K562 (cell line): ENCODE data around the gene NUP50. TPM values are rescaled to one million over a fixed set of nuclear protein-coding genes. Genes with fewer than 3 reads are reported as not detected.

ENCODE experiments used
- ATAC-seq: fragments of 200-7000 bp; cut with Tn5 transposase; 3 replicates; pipeline ENCODE4 v1.9.1; 2020; ENCODE audit warnings: moderate library complexity
- BruUV-seq: library from RNA; stranded (reverse); fragments of 400-500 nt; replicated peaks from 2 replicates; lab custom pipeline; 2021; lab: Mats Ljungman, UMichigan
- CTCF ChIA-PET: fragments of 300-600 bp; formaldehyde crosslinking; extraction: SDS; loops from one replicate; lab custom pipeline; 2021; ENCODE audit warnings: low intra/inter-chr PET ratio; lab: Yijun Ruan, JAX
- POLR2A ChIA-PET: fragments of 300-600, 350-650 bp; sonication (Branson Sonifier 250); formaldehyde crosslinking; extraction: SDS; loops from one replicate; lab custom pipeline; 2021; ENCODE audit warnings: antibody characterized with exemption, inconsistent platforms; lab: Yijun Ruan, JAX
- DNase-seq, 4 experiments: peaks; one replicate each; pipeline versions ENCODE4 v3.0.0 to v3.0.0-alpha.2; 2011 to 2018; ENCODE audit warnings: low spot score in 3 of 4, mixed read lengths in 3 of 4; ENCODE audit errors: extremely low read depth in 1 of 4
- FAIRE-seq: peaks from 2 replicates; lab custom pipeline; 2011; peaks lifted over from hg19 to GRCh38; lab: Jason Lieb, UNC
- H2AFZ ChIP-seq: 2 replicates; pipeline ENCODE4 v1.6.0; 2011; ENCODE audit warnings: low read depth, low read length, control low read depth, inconsistent platforms
- H3K27ac ChIP-seq: fragments of 200-600 bp; 3 replicates; pipeline ENCODE4 v1.8.0; 2011; ENCODE audit warnings: low read depth, mild to moderate bottlenecking, control low read depth, inconsistent platforms, low read length, moderate library complexity, mixed read lengths; ENCODE audit errors: extremely low read depth
- H3K27me3 ChIP-seq, 2 experiments: fragments of 300-600 bp in 1 of 2; 2 replicates in 1 of 2; 3 replicates in 1 of 2; pipeline versions ENCODE4 v1.6.0 to v1.8.0; 2011; ENCODE audit warnings: inconsistent platforms in 2 of 2, low read length in 2 of 2, mild to moderate bottlenecking in 1 of 2, mixed read lengths in 1 of 2, moderate library complexity in 1 of 2; ENCODE audit not compliant: control insufficient read depth in 2 of 2, insufficient read depth in 2 of 2
- H3K36me3 ChIP-seq: fragments of 300-600 bp; 3 replicates; pipeline ENCODE4 v1.8.0; 2011; ENCODE audit warnings: mild to moderate bottlenecking, low read length, inconsistent platforms; ENCODE audit not compliant: control insufficient read depth, insufficient read depth
- H3K4me1 ChIP-seq, 2 experiments: fragments of 200-600 bp in 1 of 2; replicated peaks in 1 of 2; 2 replicates in 1 of 2; 3 replicates in 1 of 2; pipeline versions ENCODE4 v1.5.1 to v1.8.0; 2011; ENCODE audit warnings: inconsistent platforms in 2 of 2, low read length in 2 of 2, mild to moderate bottlenecking in 1 of 2, mixed read lengths in 1 of 2, moderate library complexity in 1 of 2; ENCODE audit not compliant: control insufficient read depth in 2 of 2, insufficient read depth in 2 of 2
- H3K4me2 ChIP-seq: 2 replicates; pipeline ENCODE4 v1.6.1; 2011; ENCODE audit warnings: low read length, control low read depth, inconsistent platforms, mixed read lengths; ENCODE audit not compliant: insufficient read depth
- H3K4me3 ChIP-seq: fragments of 200-600 bp; sonication (generic), shearing (Covaris generic); 2 replicates; pipeline ENCODE4 v1.5.1; 2016; ENCODE audit warnings: control low read depth, inconsistent platforms
- H3K79me2 ChIP-seq: fragments of 200-600 bp; 3 replicates; pipeline ENCODE4 v1.8.0; 2011; ENCODE audit warnings: low read length, inconsistent platforms; ENCODE audit not compliant: control insufficient read depth, insufficient read depth
- H3K9ac ChIP-seq, 2 experiments: 2 replicates each; pipeline versions ENCODE4 v1.6.0 to v1.6.1; 2011; ENCODE audit warnings: low read depth in 2 of 2, low read length in 2 of 2, control low read depth in 1 of 2, inconsistent platforms in 1 of 2, mild to moderate bottlenecking in 1 of 2, mixed read lengths in 1 of 2; ENCODE audit not compliant: insufficient read depth in 1 of 2
- H3K9me1 ChIP-seq: one replicate; pipeline ENCODE4 v1.6.0; 2011; ENCODE audit warnings: inconsistent platforms, mild to moderate bottlenecking, low read length, moderate library complexity; ENCODE audit not compliant: control insufficient read depth, insufficient read depth
- H3K9me3 ChIP-seq: replicated peaks from 2 replicates; pipeline ENCODE4 v1.5.1; 2011; ENCODE audit warnings: low read depth, low read length, inconsistent platforms; ENCODE audit not compliant: control insufficient read depth, insufficient read depth
- H4K20me1 ChIP-seq: replicated peaks from 2 replicates; pipeline ENCODE4 v1.6.1; 2011; ENCODE audit warnings: low read length, inconsistent platforms, mixed read lengths; ENCODE audit not compliant: control insufficient read depth, insufficient read depth
- CEBPB ChIP-seq: fragments of 450-650 bp; IDR thresholded peaks from 2 replicates; pipeline ENCODE4 v1.6.1; 2016; ENCODE audit warnings: missing genetic modification characterization, missing compliant biosample characterization
- MBD2 ChIP-seq: sonication (generic); IDR thresholded peaks from 2 replicates; pipeline ENCODE4 v1.6.1; 2016; ENCODE audit warnings: low read depth, borderline replicate concordance
- POLR2B ChIP-seq: fragments of 450-650 bp; IDR thresholded peaks from 2 replicates; pipeline ENCODE4 v1.6.1; 2018; ENCODE audit warnings: low read depth; ENCODE audit not compliant: partially characterized antibody
- SUPT5H ChIP-seq: fragments of 450-650 bp; IDR thresholded peaks from 2 replicates; pipeline ENCODE4 v1.6.1; 2016
- WGBS: fragments of 100-300 bp; shearing (Covaris generic); methylation state at CpG from one replicate; pipeline ENCODE4 v1.1.6; 2016; ENCODE audit warnings: low coverage, mixed read lengths; ENCODE audit not compliant: insufficient coverage; ENCODE audit errors: missing lambda C conversion rate; 5-methylcytosine and 5-hydroxymethylcytosine counted together
- in situ Hi-C: fragments of 300-500 bp; cut with MboI; formaldehyde crosslinking; loops from 4 replicates; pipeline ENCODE4 v1.15.0; 2018; ENCODE audit warnings: inconsistent platforms, mixed read lengths
- intact Hi-C: fragments of 100-400 bp; cut with micrococcal nuclease; formaldehyde crosslinking; loops from 2 replicates; pipeline ENCODE4 v1.14.2; 2022
- polyA plus RNA-seq, 8 experiments: library from polyadenylated mRNA; depleted of rRNA in 4 of 8; stranded (reverse) in 5 of 8; unstranded in 3 of 8; fragments of >200 nt; fragmentation: Nextera tagmentation in 2 of 8; fragmentation: Illumina TruSeq in 1 of 8; extraction: Ambion mirVana in 2 of 8; extraction: Trizol in 1 of 8; gene quantifications; 2 replicates each; pipeline versions ENCODE4 v1.2.1 to v1.2.3, GENCODE V29; 2011 to 2014; ENCODE audit warnings: inconsistent platforms in 1 of 8, missing spikeins in 1 of 8
- total RNA-seq, 7 experiments: library from RNA; depleted of rRNA in 6 of 7; stranded (reverse); fragments of >200 nt in 6 of 7; fragmentation: Illumina TruSeq in 2 of 7; extraction: Trizol in 2 of 7; gene quantifications; 2 replicates each; pipeline versions ENCODE4 v1.2.1 to v1.2.3, GENCODE V29; 2011 to 2021; ENCODE audit warnings: low replicate concordance in 1 of 7
- TF ChIP-seq, protein P1 (sequence below): fragments of 450-650 bp; formaldehyde crosslinking; IDR thresholded peaks from 2 replicates; pipeline ENCODE4 v1.4.0; 2020; ENCODE audit warnings: mild to moderate bottlenecking

Gene NUP50
- total and polyA plus RNA-seq, 9 of the 15 experiments (the other 6 are each of a cell fraction or from before 2014, with no cell fraction given), result 23.8 to 83.7 (median 55.3) TPM

DNA sequence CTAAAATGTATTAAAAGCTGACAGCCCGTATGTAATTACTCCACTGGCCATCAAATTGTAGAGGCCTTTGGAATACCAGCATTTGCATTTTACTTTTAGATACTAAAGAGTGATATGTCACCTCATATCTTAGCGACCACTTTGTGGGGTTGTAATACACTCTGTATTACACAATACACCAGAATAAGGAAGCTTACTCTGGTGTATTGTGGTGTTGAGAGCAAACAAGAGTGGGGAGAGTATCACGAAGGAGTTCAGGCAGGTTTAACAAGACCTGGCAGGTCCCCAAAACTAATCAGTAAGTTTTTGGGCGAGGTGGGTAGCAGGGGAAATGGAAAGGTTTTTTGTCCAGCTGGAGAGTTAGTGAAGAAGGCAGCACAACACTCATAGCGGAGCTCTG lies 3.2 kb downstream of the NUP50 start:
- DNase-seq, result no peak
- 72% methylated on average over 5 of the region's 5 CpGs for WGBS
- Histone ChIP-seq H3K36me3 (peaks cover 64% of the 10 kb centered on the region), H4K20me1 (peaks cover 11% of the 10 kb centered on the region; the same call in 1 of the 2 replicates), H3K9me1 (no peaks in the 10 kb centered on the region), H3K9me3 (no peaks in the 10 kb centered on the region), H3K79me2 (peaks cover 74% of the 10 kb centered on the region), H3K9ac (no peak overlapping the region), H3K4me1 (peaks cover 10 to 13% of the 10 kb centered on the region in 2 experiments; a peak in 4 of 5 replicates), H3K27ac (no peak overlapping the region), H3K27me3 (no peaks in the 10 kb centered on the region), H2AFZ (no peak overlapping the region), H3K4me3 (no peak overlapping the region), H3K4me2 (no peak overlapping the region)
- in situ Hi-C loops, result no loop called here
- ChIA-PET CTCF (no interaction called here), POLR2A (no interaction called here)
- ATAC-seq, result no peak
- intact Hi-C loops, result no loop called here
- no TSS peak for BruUV-seq
- TF ChIP-seq CEBPB (tag), result peak; percentile 72
- no peak for TF ChIP-seq POLR2B
- FAIRE-seq, result no peak

DNA sequence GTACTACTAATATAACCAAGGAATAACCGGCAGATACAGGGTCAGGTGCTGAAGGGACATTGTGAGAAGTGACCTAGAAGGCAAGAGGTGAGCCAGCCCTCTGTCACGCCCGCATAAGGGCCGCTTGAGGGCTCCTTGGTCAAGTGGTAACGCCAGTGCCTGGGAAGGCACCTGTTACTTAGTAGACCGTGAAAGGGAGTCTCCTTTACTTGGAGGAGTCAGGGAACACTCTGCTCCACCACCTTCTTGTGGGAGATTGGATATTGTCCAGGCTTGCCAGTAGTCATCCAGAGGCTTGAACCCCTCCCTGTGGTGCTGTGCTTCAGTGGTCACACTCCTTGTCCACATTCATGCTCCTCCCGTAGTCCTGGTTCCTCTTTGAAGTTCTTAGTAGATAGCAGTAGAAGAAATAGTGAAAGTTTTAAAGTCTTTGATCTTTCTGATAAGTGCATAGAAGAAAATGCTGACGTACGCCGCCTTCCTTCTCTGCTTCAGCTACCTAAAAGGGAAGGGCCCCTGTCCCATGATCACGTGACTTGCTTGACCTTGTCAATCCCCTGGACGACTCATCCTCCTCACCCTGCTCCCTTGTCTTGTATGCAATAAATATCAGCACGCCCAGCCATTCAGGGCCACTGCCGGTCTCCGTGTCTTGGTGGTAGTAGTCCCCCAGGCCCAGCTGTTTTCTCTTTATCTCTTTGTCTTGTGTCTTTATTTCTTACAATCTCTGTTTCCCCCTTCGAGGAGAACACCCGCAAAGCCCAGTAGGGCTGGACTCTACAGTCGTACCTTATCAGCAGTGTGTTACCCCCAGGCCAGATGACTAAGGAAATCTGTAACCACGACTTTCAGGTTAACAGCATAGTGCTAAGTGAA lies 6.1 kb downstream of the NUP50 start:
- H3K4me2 ChIP-seq, result peak overlapping the region; percentile 27; the same call in 1 of the 2 replicates
- ChIA-PET POLR2A (interaction anchor here (0.7 kb wide), 1 partner anchor 1171 kb away, joined by 3 read pairs; no protein-coding TSS in a partner anchor), CTCF (interaction anchor here (0.6 kb wide), 1 partner anchor 38 kb away, joined by 3 read pairs; no protein-coding TSS in a partner anchor)
- no peak overlapping the region for H2AFZ ChIP-seq
- intact Hi-C loops (no loop called here), in situ Hi-C loops (no loop called here)
- H3K36me3 ChIP-seq, result peaks cover 91% of the 10 kb centered on the region
- no peaks in the 10 kb centered on the region for H3K9me1 ChIP-seq
- peaks cover 14% of the 10 kb centered on the region; the same call in 1 of the 2 replicates for H4K20me1 ChIP-seq
- peak overlapping the region; percentile 52; the same call in 1 of the 3 replicates for H3K27ac ChIP-seq
- no peak overlapping the region for H3K4me3 ChIP-seq
- no peak overlapping the region for H3K9ac ChIP-seq
- H3K9me3 ChIP-seq, result no peaks in the 10 kb centered on the region
- DNase-seq (peak; percentile 29 to 78 (median 51)), FAIRE-seq (peak; percentile 62), ATAC-seq (peak; percentile 91)
- no peaks in the 10 kb centered on the region for H3K27me3 ChIP-seq
- WGBS, result 24% methylated on average over 17 of the region's 19 CpGs
- H3K79me2 ChIP-seq, result peaks cover 69% of the 10 kb centered on the region
- no TSS peak for BruUV-seq
- peaks cover 5 to 10% of the 10 kb centered on the region in 2 experiments; a peak in 3 of 5 replicates for H3K4me1 ChIP-seq
- TF ChIP-seq SUPT5H (no peak), MBD2 (no peak), CEBPB (tag) (no peak)
- TF ChIP-seq, protein P1, sequence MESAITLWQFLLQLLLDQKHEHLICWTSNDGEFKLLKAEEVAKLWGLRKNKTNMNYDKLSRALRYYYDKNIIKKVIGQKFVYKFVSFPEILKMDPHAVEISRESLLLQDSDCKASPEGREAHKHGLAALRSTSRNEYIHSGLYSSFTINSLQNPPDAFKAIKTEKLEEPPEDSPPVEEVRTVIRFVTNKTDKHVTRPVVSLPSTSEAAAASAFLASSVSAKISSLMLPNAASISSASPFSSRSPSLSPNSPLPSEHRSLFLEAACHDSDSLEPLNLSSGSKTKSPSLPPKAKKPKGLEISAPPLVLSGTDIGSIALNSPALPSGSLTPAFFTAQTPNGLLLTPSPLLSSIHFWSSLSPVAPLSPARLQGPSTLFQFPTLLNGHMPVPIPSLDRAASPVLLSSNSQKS (CRISPR knock-in tag), result no peak
